Parietal lobe (tissue), 2 donors: Measurements from ENCODE around the gene LIN7A. TPM values are rescaled to one million over a fixed set of nuclear protein-coding genes. Genes with fewer than 3 reads are reported as not detected.

Source experiments
- small RNA-seq: library from RNA; depleted of rRNA; stranded (forward); fragments of <200 nt; gene quantifications from one replicate; pipeline ENCODE3, GENCODE V24; 2014; ENCODE audit warnings: low replicate concordance
- total RNA-seq: library from RNA; depleted of rRNA; stranded (reverse); fragments of >200 nt; gene quantifications from one replicate; pipeline ENCODE4 v1.2.3, GENCODE V29; 2014

The LIN7A gene
- 37.9 TPM for total RNA-seq

GRCh38 chr12:80937391-80938238 lies at the start of gene LIN7A:
Gene LIN7A, minus strand, starts transcription at chr12:80937934. Its CDS starts 212 bp downstream, at chr12:80937722.

Small RNA genes lying within 50 kb of the gene (small RNA-seq; reads per million reads assigned to genes)
- not detected for gene MIR617
- gene MIR618 = 0.52 reads per million, percentile 46 among the genes with 10 or more reads in this experiment

Other genes starting within 250 kb of the LIN7A start
- gene MYF6, start 230.3 kb downstream of the LIN7A start, total RNA-seq = not detected
- gene MYF5, start 221.0 kb downstream of the LIN7A start, total RNA-seq = not detected
- 6.3 TPM for gene ACSS3, start 140.1 kb upstream of the LIN7A start, total RNA-seq